Small intestine (tissue), 7 donors: ENCODE results near the gene SIPA1L3. TPM values are rescaled to one million over a fixed set of nuclear protein-coding genes. Genes with fewer than 3 reads are reported as not detected.

Experiments used
- DNase-seq, 2 donors: peaks; one replicate each; pipeline versions ENCODE4 v3.0.0 to v3.0.0-alpha.2; 2013
- FAIRE-seq: peaks from 2 replicates; lab custom pipeline; 2012; peaks lifted over from hg19 to GRCh38; lab: Jason Lieb, UNC
- H3K27ac ChIP-seq, 3 donors: one replicate each; pipeline ENCODE4 v1.5.1; 2013; ENCODE audit warnings: low read length in 2 of 3, mild to moderate bottlenecking in 2 of 3, control low read depth in 1 of 3, inconsistent platforms in 1 of 3, low read depth in 1 of 3, moderate library complexity in 1 of 3
- H3K27me3 ChIP-seq, 3 donors: one replicate each; pipeline ENCODE4 v1.6.1; 2013; ENCODE audit warnings: low read length in 3 of 3, inconsistent platforms in 1 of 3; ENCODE audit not compliant: control insufficient read depth in 3 of 3, insufficient read depth in 3 of 3
- H3K36me3 ChIP-seq, 3 donors: one replicate each; pipeline ENCODE4 v1.6.1; 2013; ENCODE audit warnings: low read length in 3 of 3, inconsistent platforms in 1 of 3, low read depth in 1 of 3, mild to moderate bottlenecking in 1 of 3, moderate library complexity in 1 of 3; ENCODE audit not compliant: control insufficient read depth in 3 of 3, insufficient read depth in 2 of 3
- H3K4me1 ChIP-seq, 3 donors: one replicate each; pipeline ENCODE4 v1.6.1; 2013; ENCODE audit warnings: low read length in 2 of 3, inconsistent platforms in 1 of 3, low read depth in 1 of 3, mild to moderate bottlenecking in 1 of 3, moderate library complexity in 1 of 3; ENCODE audit not compliant: control insufficient read depth in 3 of 3, insufficient read depth in 2 of 3
- H3K4me3 ChIP-seq, 3 donors: one replicate each; pipeline ENCODE4 v1.5.1; 2013; ENCODE audit warnings: low read length in 3 of 3, control low read depth in 1 of 3, inconsistent platforms in 1 of 3, low read depth in 1 of 3, mild to moderate bottlenecking in 1 of 3, moderate library complexity in 1 of 3
- H3K9me3 ChIP-seq, 2 donors: one replicate each; pipeline ENCODE4 v1.6.1; 2013; ENCODE audit warnings: low read depth in 1 of 2, low read length in 1 of 2; ENCODE audit not compliant: control insufficient read depth in 2 of 2, insufficient read depth in 1 of 2
- WGBS, 3 donors: extraction: QIAGEN DNeasy Blood & Tissue Kit; methylation state at CpG; one replicate each; pipeline ENCODE4 v1.1.7; 2013; 5-methylcytosine and 5-hydroxymethylcytosine counted together
- polyA plus RNA-seq, 4 donors: library from polyadenylated mRNA; stranded (reverse) in 3 of 4; unstranded in 1 of 4; fragments of 200-250 nt in 3 of 4; fragments of 120-200 nt in 1 of 4; gene quantifications; one replicate each; pipeline versions ENCODE4 v1.2.1 to v1.2.3, GENCODE V29; 2013
- donor health status: healthy with polysubstance abuse.
- donor health status: control.
- donor health status: control.
- donor health status: Bipolar disorder and iron deficiency.
- donor health status: healthy.

The SIPA1L3 gene
- polyA plus RNA-seq, 4 donors, result 19.2 to 57.9 (median 34.1) TPM

- no peak overlapping the region for H3K4me3 ChIP-seq
- no peak overlapping the region for H3K27ac ChIP-seq
- H3K9me3 ChIP-seq, result peaks cover 0 to 7% of the 10 kb centered on the region in 2 donors
- FAIRE-seq (no peak), DNase-seq (no peak)
- H3K36me3 ChIP-seq, result peaks cover 0 to 52% (median 3%) of the 10 kb centered on the region in 3 donors
- H3K4me1 ChIP-seq, result no peaks in the 10 kb centered on the region
- 96 to 99% (median 98%) methylated on average over 5 of the region's 5 CpGs for WGBS, 3 donors
- no peaks in the 10 kb centered on the region for H3K27me3 ChIP-seq
Measured at GRCh38 chr19:38071647-38072046, 164.6 kb downstream of the SIPA1L3 start.

GRCh38 chr19:38072776-38073750 is 166.1 kb downstream of the SIPA1L3 start:
- peaks cover 0 to 50% (median 3%) of the 10 kb centered on the region in 3 donors for H3K36me3 ChIP-seq
- no peak overlapping the region for H3K27ac ChIP-seq
- H3K27me3 ChIP-seq, result no peaks in the 10 kb centered on the region
- no peak overlapping the region for H3K4me3 ChIP-seq
- DNase-seq (no peak), FAIRE-seq (no peak)
- 92 to 95% (median 94%) methylated on average over 18 of the region's 18 CpGs for WGBS, 3 donors
- H3K9me3 ChIP-seq, result peaks cover 0 to 8% of the 10 kb centered on the region in 2 donors
- H3K4me1 ChIP-seq, result no peaks in the 10 kb centered on the region

GRCh38 chr19:38073841-38074685 is 167.1 kb downstream of the SIPA1L3 start:
- Histone ChIP-seq H3K36me3 (peaks cover 0 to 49% (median 3%) of the 10 kb centered on the region in 3 donors), H3K9me3 (peaks cover 0 to 8% of the 10 kb centered on the region in 2 donors), H3K27me3 (no peaks in the 10 kb centered on the region), H3K4me1 (no peaks in the 10 kb centered on the region), H3K4me3 (no peak overlapping the region), H3K27ac (no peak overlapping the region)
- no peak for FAIRE-seq
- WGBS, 3 donors, result 74 to 80% (median 74%) methylated on average over 16 of the region's 16 CpGs
- DNase-seq, result peak; percentile 43 to 59

- 92 to 96% (median 95%) methylated on average over 10 of the region's 10 CpGs for WGBS, 3 donors
Measured at GRCh38 chr19:38076337-38076736, 169.3 kb downstream of the SIPA1L3 start.

GRCh38 chr19:38078302-38078930 is 171.4 kb downstream of the SIPA1L3 start:
- WGBS, 3 donors, result 93 to 97% (median 95%) methylated on average over 15 of the region's 15 CpGs

More at GRCh38 chr19:38076337-38076736, 169.3 kb downstream of the SIPA1L3 start:
- Histone ChIP-seq H3K9me3 (peaks cover 0 to 6% of the 10 kb centered on the region in 2 donors), H3K27me3 (no peaks in the 10 kb centered on the region), H3K27ac (no peak overlapping the region), H3K4me3 (no peak overlapping the region), H3K4me1 (no peaks in the 10 kb centered on the region), H3K36me3 (peaks cover 0 to 49% (median 3%) of the 10 kb centered on the region in 3 donors)
- no peak for FAIRE-seq
- no peak for DNase-seq

GRCh38 chr19:38079926-38080380 is 172.9 kb downstream of the SIPA1L3 start:
- H3K36me3 ChIP-seq, result peaks cover 6 to 54% (median 6%) of the 10 kb centered on the region in 3 donors
- H3K4me1 ChIP-seq, result no peaks in the 10 kb centered on the region
- peak overlapping the region in 1 of 3 donors; percentile 14 for H3K27ac ChIP-seq
- FAIRE-seq, result no peak
- peaks cover 0 to 3% of the 10 kb centered on the region in 2 donors for H3K9me3 ChIP-seq
- no peak overlapping the region for H3K4me3 ChIP-seq
- 75 to 79% (median 76%) methylated on average over 1 of the region's 1 CpG for WGBS, 3 donors
- no peaks in the 10 kb centered on the region for H3K27me3 ChIP-seq
- no peak for DNase-seq

More at GRCh38 chr19:38078302-38078930, 171.4 kb downstream of the SIPA1L3 start:
- H3K36me3 ChIP-seq, result peaks cover 4 to 53% (median 6%) of the 10 kb centered on the region in 3 donors
- H3K27ac ChIP-seq, result no peak overlapping the region
- FAIRE-seq, result no peak
- H3K9me3 ChIP-seq, result peaks cover 0 to 3% of the 10 kb centered on the region in 2 donors
- no peaks in the 10 kb centered on the region for H3K4me1 ChIP-seq
- no peak for DNase-seq
- H3K27me3 ChIP-seq, result no peaks in the 10 kb centered on the region
- H3K4me3 ChIP-seq, result no peak overlapping the region

- Histone ChIP-seq H3K27ac (no peak overlapping the region), H3K4me1 (no peaks in the 10 kb centered on the region), H3K36me3 (peaks cover 6 to 64% (median 6%) of the 10 kb centered on the region in 3 donors), H3K27me3 (no peaks in the 10 kb centered on the region), H3K9me3 (peaks cover 0 to under 1% of the 10 kb centered on the region in 2 donors), H3K4me3 (no peak overlapping the region)
- DNase-seq (no peak), FAIRE-seq (no peak)
- 98 to 99% (median 99%) methylated on average over 51 of the region's 51 CpGs for WGBS, 3 donors
Measured at GRCh38 chr19:38081547-38082255, 174.7 kb downstream of the SIPA1L3 start.
